K562 (cell line): ENCODE measurements around the gene SPNS1. TPM values are rescaled to one million over a fixed set of nuclear protein-coding genes. Genes with fewer than 3 reads are reported as not detected.
A peak's percentile ranks its signal among the peaks of the same experiment; 100 is the strongest.

Source experiments
- CAMTA2 ChIP-seq: fragments of 250-450 bp; sonication (Bioruptor Pico); conservative IDR thresholded peaks from 2 replicates; pipeline ENCODE4 v1.5.1; 2022
- CHCHD3 ChIP-seq: fragments of 250-450 bp; sonication (Bioruptor Pico); IDR thresholded peaks from 2 replicates; pipeline ENCODE4 v2.1.2; 2022; ENCODE audit warnings: mild to moderate bottlenecking
- EP300 ChIP-seq: IDR thresholded peaks from 2 replicates; pipeline ENCODE4 v1.6.1; 2012; ENCODE audit warnings: low read length, improper control_type of control experiment
- EWSR1 ChIP-seq: fragments of 450-650 bp; IDR thresholded peaks from 2 replicates; pipeline ENCODE4 v1.6.1; 2018; ENCODE audit warnings: borderline replicate concordance, mild to moderate bottlenecking, low read depth, moderate library complexity; ENCODE audit not compliant: partially characterized antibody
- JUND ChIP-seq, 2 experiments: IDR thresholded peaks; 2 replicates in 1 of 2; 3 replicates in 1 of 2; pipeline ENCODE4 v1.6.1; 2011; ENCODE audit warnings: borderline replicate concordance in 2 of 2, low read depth in 2 of 2, low read length in 2 of 2, improper control_type of control experiment in 1 of 2, missing biosample characterization in 1 of 2, missing genetic modification characterization in 1 of 2, missing genetic modification reagents in 1 of 2
- LCOR ChIP-seq: sonication (generic); formaldehyde crosslinking; IDR thresholded peaks from 2 replicates; pipeline ENCODE4 v1.8.0; 2022; ENCODE audit warnings: mild to moderate bottlenecking, missing genetic modification reagents
- NCOA6 ChIP-seq: fragments of 450-650 bp; IDR thresholded peaks from 2 replicates; pipeline ENCODE4 v1.6.1; 2017; ENCODE audit warnings: mild to moderate bottlenecking
- POU5F1 ChIP-seq: fragments of 150-350 bp; IDR thresholded peaks from 2 replicates; pipeline ENCODE4 v1.6.1; 2014; ENCODE audit warnings: borderline replicate concordance, low read length, low read depth, mild to moderate bottlenecking; ENCODE audit not compliant: partially characterized antibody
- PRPF4 ChIP-seq: fragments of 200-400 bp; formaldehyde crosslinking; IDR thresholded peaks from one replicate; pipeline ENCODE4 v1.6.1; 2017; ENCODE audit warnings: low read length, low read depth, mild to moderate bottlenecking; ENCODE audit not compliant: insufficient read depth, poor library complexity, severe bottlenecking
- RBM34 ChIP-seq: fragments of 200-400 bp; formaldehyde crosslinking; IDR thresholded peaks from 2 replicates; pipeline ENCODE4 v1.6.1; 2018; ENCODE audit warnings: low read length, borderline replicate concordance; ENCODE audit not compliant: insufficient read depth
- TAF1 ChIP-seq: IDR thresholded peaks from 2 replicates; pipeline ENCODE4 v1.6.1; 2011; ENCODE audit warnings: mild to moderate bottlenecking, low read length, moderate library complexity; ENCODE audit not compliant: insufficient read depth, control insufficient read depth, severe bottlenecking; ENCODE audit errors: extremely low read depth
- TBL1XR1 ChIP-seq, 2 experiments: IDR thresholded peaks; 2 replicates each; pipeline ENCODE4 v1.6.1; 2012; ENCODE audit warnings: improper control_type of control experiment in 2 of 2, low read length in 2 of 2, mild to moderate bottlenecking in 1 of 2
- XRCC3 ChIP-seq: fragments of 450-650 bp; IDR thresholded peaks from 2 replicates; pipeline ENCODE4 v1.6.1; 2017; ENCODE audit warnings: mild to moderate bottlenecking, moderate library complexity
- ZNF146 ChIP-seq: IDR thresholded peaks from one replicate; pipeline ENCODE4 v1.6.1; 2018; ENCODE audit warnings: missing compliant biosample characterization; ENCODE audit not compliant: unreplicated experiment
- ZNF23 ChIP-seq: fragments of 250-450 bp; sonication (Bioruptor Pico); IDR thresholded peaks from 2 replicates; pipeline ENCODE4 v1.4.0; 2020; ENCODE audit warnings: mild to moderate bottlenecking
- ZNF408 ChIP-seq: fragments of 250-450 bp; sonication (Bioruptor Pico); IDR thresholded peaks from 2 replicates; pipeline ENCODE4 v1.4.0; 2020; ENCODE audit warnings: low read depth, mild to moderate bottlenecking, moderate library complexity
- polyA plus RNA-seq, 8 experiments: library from polyadenylated mRNA; depleted of rRNA in 4 of 8; stranded (reverse) in 5 of 8; unstranded in 3 of 8; fragments of >200 nt; fragmentation: Nextera tagmentation in 2 of 8; fragmentation: Illumina TruSeq in 1 of 8; extraction: Ambion mirVana in 2 of 8; extraction: Trizol in 1 of 8; gene quantifications; 2 replicates each; pipeline versions ENCODE4 v1.2.1 to v1.2.3, GENCODE V29; 2011 to 2014; ENCODE audit warnings: inconsistent platforms in 1 of 8, missing spikeins in 1 of 8
- total RNA-seq, 7 experiments: library from RNA; depleted of rRNA in 6 of 7; stranded (reverse); fragments of >200 nt in 6 of 7; fragmentation: Illumina TruSeq in 2 of 7; extraction: Trizol in 2 of 7; gene quantifications; 2 replicates each; pipeline versions ENCODE4 v1.2.1 to v1.2.3, GENCODE V29; 2011 to 2021; ENCODE audit warnings: low replicate concordance in 1 of 7
- TF ChIP-seq, protein P1 (sequence below): sonication (generic); formaldehyde crosslinking; IDR thresholded peaks from 2 replicates; pipeline ENCODE4 v1.8.1; 2023; ENCODE audit warnings: mild to moderate bottlenecking, missing genetic modification reagents
- TF ChIP-seq, protein P2 (sequence below): fragments of 450-650 bp; formaldehyde crosslinking; IDR thresholded peaks from 2 replicates; pipeline ENCODE4 v1.4.0; 2020; ENCODE audit warnings: mild to moderate bottlenecking, moderate library complexity
- TF ChIP-seq, protein P3 (sequence below): IDR thresholded peaks from 2 replicates; pipeline ENCODE4 v1.6.1; 2011; ENCODE audit not compliant: insufficient read length; ENCODE audit errors: extremely low read depth
- TF ChIP-seq, protein P4 (sequence below): IDR thresholded peaks from 2 replicates; pipeline ENCODE4 v1.6.1; 2016; ENCODE audit warnings: missing genetic modification characterization, missing compliant biosample characterization

Gene SPNS1
- total and polyA plus RNA-seq, 9 of the 15 experiments (the other 6 are each of a cell fraction or from before 2014, with no cell fraction given): 0.58 to 64.9 (median 13.7) TPM

DNA sequence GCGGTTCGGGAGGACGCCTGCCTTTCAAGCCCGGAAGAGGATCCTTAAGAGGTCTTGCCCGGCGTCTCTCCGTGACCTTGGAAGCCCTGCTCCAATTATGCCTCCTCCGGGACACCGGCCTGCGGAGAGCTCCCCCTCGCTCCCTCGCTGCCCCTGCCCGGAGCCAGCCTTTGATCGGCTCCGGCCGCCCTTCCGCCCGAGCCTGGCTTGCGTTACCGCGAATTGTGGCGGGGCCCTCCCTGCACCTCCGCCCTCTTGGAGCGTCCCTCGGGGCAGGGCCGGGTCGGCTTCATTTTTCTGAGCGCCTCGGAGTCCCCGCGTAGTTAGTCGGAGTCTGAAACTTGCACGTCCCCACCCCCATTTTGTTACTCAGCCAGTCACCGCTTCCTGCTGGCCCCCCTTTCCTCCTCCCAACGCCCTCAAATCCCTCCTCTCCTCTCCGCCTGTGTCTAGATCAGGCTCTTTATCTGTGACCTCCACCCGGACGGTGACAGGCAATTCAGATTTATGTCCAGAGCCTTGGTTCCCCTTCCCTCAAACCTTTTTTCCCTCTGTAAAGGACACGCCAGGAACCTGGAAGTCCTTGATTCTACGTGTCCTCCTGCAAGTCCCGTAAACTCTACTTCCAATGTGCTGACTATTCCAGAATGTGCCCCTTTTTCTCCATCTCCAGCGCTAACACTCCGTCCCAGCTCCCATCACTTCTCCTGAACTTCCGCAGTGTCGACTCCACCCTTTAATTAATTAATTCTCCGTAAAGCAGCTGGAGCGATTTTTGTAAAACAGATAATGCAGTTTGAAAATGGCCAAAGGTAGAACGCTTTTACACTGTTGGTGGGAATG is 49.0 kb upstream of the SPNS1 start (continued):
- TF ChIP-seq, protein P1, sequence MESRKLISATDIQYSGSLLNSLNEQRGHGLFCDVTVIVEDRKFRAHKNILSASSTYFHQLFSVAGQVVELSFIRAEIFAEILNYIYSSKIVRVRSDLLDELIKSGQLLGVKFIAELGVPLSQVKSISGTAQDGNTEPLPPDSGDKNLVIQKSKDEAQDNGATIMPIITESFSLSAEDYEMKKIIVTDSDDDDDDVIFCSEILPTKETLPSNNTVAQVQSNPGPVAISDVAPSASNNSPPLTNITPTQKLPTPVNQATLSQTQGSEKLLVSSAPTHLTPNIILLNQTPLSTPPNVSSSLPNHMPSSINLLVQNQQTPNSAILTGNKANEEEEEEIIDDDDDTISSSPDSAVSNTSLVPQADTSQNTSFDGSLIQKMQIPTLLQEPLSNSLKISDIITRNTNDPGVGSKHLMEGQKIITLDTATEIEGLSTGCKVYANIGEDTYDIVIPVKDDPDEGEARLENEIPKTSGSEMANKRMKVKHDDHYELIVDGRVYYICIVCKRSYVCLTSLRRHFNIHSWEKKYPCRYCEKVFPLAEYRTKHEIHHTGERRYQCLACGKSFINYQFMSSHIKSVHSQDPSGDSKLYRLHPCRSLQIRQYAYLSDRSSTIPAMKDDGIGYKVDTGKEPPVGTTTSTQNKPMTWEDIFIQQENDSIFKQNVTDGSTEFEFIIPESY (CRISPR knock-in tag): peak; percentile 17; the same call in 1 of the 2 replicates
- peak; percentile 62; the same call in 1 of the 2 replicates for TF ChIP-seq JUND (IDR thresholded peaks at IDR 0.05; ENCODE audit: borderline replicate concordance, low read depth, low read length)
- TF ChIP-seq JUND (tag; IDR thresholded peaks at IDR 0.05; ENCODE audit: borderline replicate concordance, low read depth, low read length): no peak; the same call in 2 of the 3 replicates
- peak; percentile 81 for TF ChIP-seq EP300
- TF ChIP-seq, protein P2, sequence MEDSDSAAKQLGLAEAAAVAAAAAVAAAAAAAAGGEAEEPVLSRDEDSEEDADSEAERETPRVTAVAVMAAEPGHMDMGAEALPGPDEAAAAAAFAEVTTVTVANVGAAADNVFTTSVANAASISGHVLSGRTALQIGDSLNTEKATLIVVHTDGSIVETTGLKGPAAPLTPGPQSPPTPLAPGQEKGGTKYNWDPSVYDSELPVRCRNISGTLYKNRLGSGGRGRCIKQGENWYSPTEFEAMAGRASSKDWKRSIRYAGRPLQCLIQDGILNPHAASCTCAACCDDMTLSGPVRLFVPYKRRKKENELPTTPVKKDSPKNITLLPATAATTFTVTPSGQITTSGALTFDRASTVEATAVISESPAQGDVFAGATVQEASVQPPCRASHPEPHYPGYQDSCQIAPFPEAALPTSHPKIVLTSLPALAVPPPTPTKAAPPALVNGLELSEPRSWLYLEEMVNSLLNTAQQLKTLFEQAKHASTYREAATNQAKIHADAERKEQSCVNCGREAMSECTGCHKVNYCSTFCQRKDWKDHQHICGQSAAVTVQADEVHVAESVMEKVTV (CRISPR knock-in tag): peak; percentile 8; the same call in 1 of the 2 replicates
- peak; percentile 61; the same call in 1 of the 2 replicates for TF ChIP-seq LCOR
- no peak for TF ChIP-seq ZNF23 (CRISPR knock-in tag)
- TF ChIP-seq ZNF408 (CRISPR knock-in tag): no peak
- TF ChIP-seq, protein P3, sequence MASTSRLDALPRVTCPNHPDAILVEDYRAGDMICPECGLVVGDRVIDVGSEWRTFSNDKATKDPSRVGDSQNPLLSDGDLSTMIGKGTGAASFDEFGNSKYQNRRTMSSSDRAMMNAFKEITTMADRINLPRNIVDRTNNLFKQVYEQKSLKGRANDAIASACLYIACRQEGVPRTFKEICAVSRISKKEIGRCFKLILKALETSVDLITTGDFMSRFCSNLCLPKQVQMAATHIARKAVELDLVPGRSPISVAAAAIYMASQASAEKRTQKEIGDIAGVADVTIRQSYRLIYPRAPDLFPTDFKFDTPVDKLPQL: no peak
- no peak for TF ChIP-seq XRCC3
- no peak for TF ChIP-seq POU5F1
- no peak for TF ChIP-seq ZNF146
- no peak for TF ChIP-seq PRPF4
- TF ChIP-seq, protein P4, sequence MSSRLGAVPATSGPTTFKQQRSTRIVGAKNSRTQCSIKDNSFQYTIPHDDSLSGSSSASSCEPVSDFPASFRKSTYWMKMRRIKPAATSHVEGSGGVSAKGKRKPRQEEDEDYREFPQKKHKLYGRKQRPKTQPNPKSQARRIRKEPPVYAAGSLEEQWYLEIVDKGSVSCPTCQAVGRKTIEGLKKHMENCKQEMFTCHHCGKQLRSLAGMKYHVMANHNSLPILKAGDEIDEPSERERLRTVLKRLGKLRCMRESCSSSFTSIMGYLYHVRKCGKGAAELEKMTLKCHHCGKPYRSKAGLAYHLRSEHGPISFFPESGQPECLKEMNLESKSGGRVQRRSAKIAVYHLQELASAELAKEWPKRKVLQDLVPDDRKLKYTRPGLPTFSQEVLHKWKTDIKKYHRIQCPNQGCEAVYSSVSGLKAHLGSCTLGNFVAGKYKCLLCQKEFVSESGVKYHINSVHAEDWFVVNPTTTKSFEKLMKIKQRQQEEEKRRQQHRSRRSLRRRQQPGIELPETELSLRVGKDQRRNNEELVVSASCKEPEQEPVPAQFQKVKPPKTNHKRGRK (tag): no peak
- TF ChIP-seq RBM34: no peak
- peak in 1 of 2 experiments; percentile 69; a peak in 1 of 4 replicates for TF ChIP-seq TBL1XR1 (IDR thresholded peaks at IDR 0.05; ENCODE audit: low read length in 2 of 2)
- TF ChIP-seq TAF1: peak; percentile 29
- TF ChIP-seq CHCHD3 (CRISPR knock-in tag): no peak
- no peak for TF ChIP-seq NCOA6
- TF ChIP-seq CAMTA2 (CRISPR knock-in tag): no peak
- no peak for TF ChIP-seq EWSR1
